ENCODE data around the gene ARIH1.

Gene ARIH1

GRCh38 chr15:72488558-72488957 is 14.4 kb downstream of the ARIH1 start:
- no peak for DNase-seq

GRCh38 chr15:72489943-72490554 is 15.9 kb downstream of the ARIH1 start:
- no peak for DNase-seq

- no peak for DNase-seq
These were observed 17.6 kb downstream of the ARIH1 start for GRCh38 chr15:72491768-72492167.

- no peak for DNase-seq
These were observed 18.6 kb downstream of the ARIH1 start for GRCh38 chr15:72492733-72493132.

GRCh38 chr15:72493220-72493619 is 19.1 kb downstream of the ARIH1 start:
- DNase-seq: no peak

- no peak for DNase-seq
These were observed 20.9 kb downstream of the ARIH1 start for GRCh38 chr15:72495007-72495406.

- no peak for DNase-seq
These were observed 22.7 kb downstream of the ARIH1 start for GRCh38 chr15:72496783-72497182.

- no peak for DNase-seq
These were observed 23.3 kb downstream of the ARIH1 start for GRCh38 chr15:72497402-72497801.

GRCh38 chr15:72502220-72502809 is 28.2 kb downstream of the ARIH1 start:
- DNase-seq: no peak

GRCh38 chr15:72503147-72503546 is 29.0 kb downstream of the ARIH1 start:
- no peak for DNase-seq

GRCh38 chr15:72507402-72508092 is 33.4 kb downstream of the ARIH1 start:
- no peak for DNase-seq

- no peak for DNase-seq
These were observed 35.4 kb downstream of the ARIH1 start for GRCh38 chr15:72509484-72509883.

- DNase-seq: no peak
These were observed 37.4 kb downstream of the ARIH1 start for GRCh38 chr15:72511536-72511935.

- DNase-seq: peak; percentile 15
These were observed 41.7 kb downstream of the ARIH1 start for GRCh38 chr15:72515591-72516389.

- DNase-seq: no peak
These were observed 42.6 kb downstream of the ARIH1 start for GRCh38 chr15:72516777-72517176.

- no peak for DNase-seq
These were observed 47.6 kb downstream of the ARIH1 start for GRCh38 chr15:72521682-72522081.

GRCh38 chr15:72532991-72533601 is 59.0 kb downstream of the ARIH1 start:
- DNase-seq: no peak

- DNase-seq: no peak
These were observed 60.4 kb downstream of the ARIH1 start for GRCh38 chr15:72534523-72534922.

GRCh38 chr15:72535911-72536310 is 61.8 kb downstream of the ARIH1 start:
- DNase-seq: no peak

- no peak for DNase-seq
These were observed 62.4 kb downstream of the ARIH1 start for GRCh38 chr15:72536506-72536905.

- DNase-seq: no peak
These were observed 64.8 kb downstream of the ARIH1 start for GRCh38 chr15:72538931-72539330.

GRCh38 chr15:72540606-72541237 is 66.6 kb downstream of the ARIH1 start:
- DNase-seq: no peak

GRCh38 chr15:72541674-72542073 is 67.5 kb downstream of the ARIH1 start:
- DNase-seq: no peak

Measured in NCI-H1436 (cell line).